Activated CD8-positive, alpha-beta memory T cell treated with anti-CD3 and anti-CD28 coated beads, Interleukin-2, amount 50 U/mL, for 1 hour (primary cell): ENCODE data around the gene RAB4A.
A peak's percentile ranks its signal among the peaks of the same experiment; 100 is the strongest.

Source experiments
- DNase-seq: peaks from one replicate; pipeline ENCODE4 v3.0.0-alpha.2; 2020; ENCODE audit errors: extremely low read depth

RAB4A gene

DNA sequence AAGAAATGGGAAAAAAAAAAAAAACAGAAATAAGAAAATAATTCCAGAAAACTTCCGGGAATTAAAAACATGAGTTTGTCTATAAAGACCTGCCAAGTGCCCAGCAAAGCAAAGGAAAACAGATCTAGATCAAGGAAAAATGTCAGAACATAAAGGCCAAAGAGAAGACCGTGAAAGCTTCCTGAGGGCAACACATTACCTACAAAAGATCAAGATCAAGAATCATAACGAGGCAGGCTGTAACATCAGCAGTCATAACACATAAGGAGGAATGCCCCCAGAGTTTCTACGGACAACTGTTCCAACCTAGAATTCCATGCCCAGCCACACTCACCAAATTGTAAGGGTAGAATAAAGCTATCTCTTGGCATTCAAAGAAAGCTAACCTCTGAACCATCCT, 68.2 kb downstream of the RAB4A start:
- no peak for DNase-seq

DNA sequence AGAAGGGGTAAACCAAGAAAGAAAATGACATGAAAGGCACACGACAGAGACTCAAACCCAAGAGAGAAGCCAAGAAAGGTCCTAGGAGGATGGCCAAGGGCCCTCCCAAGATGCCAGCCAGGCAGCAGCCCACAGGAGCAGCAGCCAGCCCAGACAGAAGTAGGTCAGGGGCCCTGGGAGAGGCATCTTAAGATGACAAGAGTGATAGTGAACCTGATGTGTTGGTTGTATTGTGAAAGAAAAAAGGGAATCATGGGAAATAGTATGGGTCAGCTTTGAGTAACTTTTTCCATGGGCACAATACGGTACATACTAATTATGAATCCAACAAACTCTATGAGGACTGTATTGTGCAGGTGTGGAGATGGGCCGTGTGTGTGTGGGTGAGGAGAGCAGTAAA, 68.6 kb downstream of the RAB4A start:
- DNase-seq: no peak

DNA sequence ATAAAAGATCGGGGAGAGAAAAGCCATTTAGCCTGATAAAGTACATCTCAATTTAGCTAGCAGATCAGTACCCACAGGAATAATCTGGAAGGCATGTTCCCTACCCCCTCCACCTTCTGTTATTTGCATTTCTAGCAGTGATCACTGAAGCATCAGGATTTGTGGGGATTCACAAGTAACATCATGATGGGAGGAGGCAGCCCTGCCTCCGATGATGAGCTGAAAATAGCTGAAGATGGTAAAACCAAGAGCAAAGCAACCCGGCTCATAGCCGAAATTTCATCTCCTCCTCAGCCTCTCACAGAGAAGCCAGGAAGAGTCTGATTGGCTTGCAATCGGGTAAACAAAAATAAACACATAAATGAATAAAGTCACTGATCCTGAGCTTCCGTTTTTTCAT, 69.6 kb downstream of the RAB4A start:
- DNase-seq: no peak

DNA sequence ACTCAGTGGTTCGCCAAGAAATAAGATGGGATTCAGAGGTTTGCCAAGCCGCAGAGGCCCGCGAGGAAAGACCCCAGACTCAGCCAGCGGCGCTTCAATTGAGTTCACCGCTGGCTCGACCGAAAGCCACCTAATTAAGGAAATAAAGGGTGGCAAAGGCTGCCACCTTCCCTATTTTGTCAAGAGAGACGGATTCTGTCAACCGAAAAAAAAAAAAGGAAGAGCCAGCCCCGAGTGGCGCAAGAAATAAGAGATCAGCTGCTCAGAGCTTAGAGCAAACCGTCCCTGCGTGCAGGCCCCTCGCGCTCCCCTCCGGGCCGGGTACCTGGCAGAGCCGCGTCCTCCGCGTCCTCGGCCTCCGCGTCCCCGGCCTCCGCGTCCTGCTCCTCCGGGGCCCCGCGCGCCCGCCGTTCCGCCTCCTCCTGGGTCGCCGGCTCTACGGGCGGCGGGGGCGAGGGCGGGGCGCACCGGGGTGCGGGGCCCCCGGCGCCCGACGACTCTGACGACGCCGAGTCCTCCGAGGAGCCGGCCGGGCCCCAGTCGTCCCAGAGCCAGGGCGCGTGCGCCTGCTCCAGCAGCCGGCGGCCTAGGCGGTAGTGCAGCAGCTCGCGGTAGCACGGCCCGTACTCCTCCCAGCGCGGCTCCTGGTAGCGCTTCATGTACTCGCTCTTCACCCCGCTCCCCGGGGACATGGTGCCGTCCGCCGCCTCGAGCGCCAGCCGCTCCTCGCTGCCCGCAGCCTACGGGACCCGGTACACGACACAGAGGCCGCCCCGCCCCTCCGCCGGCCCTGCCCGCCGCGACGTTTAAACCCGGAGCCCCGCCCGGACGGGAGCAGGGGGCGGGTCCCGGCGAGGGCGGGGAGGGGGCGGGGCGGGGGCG, 71.1 kb downstream of the RAB4A start:
- DNase-seq: peak; percentile 48

DNA sequence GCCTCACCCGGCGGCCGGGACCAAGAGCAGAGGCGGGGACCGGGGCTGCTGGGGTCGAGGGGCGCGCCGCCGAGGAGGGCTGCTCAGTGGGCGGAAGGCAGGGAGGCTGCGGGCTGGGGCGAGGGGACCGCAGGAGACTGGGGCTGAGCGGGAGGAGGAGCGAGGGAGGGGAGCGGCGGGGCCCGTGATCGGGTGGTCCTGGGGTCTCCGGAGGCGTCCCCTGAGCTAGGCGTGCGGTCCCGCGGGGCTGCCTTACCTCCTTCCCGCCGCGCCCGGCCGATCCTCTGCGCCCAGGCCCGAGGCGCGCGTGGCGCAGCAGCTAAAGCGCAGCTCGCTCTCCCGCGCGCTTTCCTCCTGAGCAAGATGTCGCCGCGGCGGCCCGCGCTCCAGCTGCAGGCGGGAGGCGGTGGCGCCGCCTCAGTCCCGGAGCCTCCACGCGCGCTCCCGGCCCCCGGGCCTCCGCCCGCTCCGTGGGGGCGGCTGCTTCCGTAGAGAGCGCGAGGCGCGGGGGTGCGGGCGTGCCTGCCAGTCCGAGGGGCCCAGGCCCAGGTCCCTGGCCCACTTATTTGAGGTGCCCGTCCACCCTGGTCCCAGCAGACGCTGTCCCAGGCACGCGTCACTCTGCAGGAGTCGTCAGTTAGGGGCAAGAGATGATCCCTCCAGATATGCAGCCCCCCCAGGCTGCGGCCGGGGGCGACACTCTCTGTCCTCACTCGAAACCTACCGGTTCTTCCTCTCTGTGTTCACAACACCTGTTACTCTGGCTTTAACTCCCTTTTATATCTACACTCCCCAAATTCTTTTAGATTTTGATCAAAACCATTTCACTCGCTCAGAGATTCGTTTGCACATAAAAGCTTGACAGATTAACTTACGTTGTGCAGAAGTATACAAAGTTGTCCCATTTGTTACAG, 72.0 kb downstream of the RAB4A start, which contains the start of gene CCSAP:
Gene CCSAP (minus strand): TSS at position 392 of the 914 bp plus-strand sequence. CDS start 582 bp downstream, outside the sequence.
- no peak for DNase-seq

DNA sequence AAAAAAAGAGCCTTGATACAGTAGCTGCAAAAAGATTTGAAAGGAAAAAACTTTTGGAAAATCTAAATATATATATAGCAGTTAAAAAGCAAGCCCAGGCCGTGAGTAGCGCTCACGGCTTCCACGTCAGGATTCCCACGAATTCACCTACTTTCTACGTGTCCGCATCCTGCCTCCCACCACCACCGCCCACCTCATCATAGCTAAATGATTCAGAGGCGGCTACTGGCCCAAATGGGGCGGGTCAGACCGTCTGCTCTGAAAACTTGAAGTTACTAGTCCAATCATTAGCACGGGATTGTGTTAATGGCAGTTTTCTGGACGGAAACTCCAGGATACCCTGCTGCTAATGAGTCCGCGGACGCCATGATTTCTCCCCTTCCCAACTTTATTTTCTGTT, 73.2 kb downstream of the RAB4A start:
- no peak for DNase-seq

DNA sequence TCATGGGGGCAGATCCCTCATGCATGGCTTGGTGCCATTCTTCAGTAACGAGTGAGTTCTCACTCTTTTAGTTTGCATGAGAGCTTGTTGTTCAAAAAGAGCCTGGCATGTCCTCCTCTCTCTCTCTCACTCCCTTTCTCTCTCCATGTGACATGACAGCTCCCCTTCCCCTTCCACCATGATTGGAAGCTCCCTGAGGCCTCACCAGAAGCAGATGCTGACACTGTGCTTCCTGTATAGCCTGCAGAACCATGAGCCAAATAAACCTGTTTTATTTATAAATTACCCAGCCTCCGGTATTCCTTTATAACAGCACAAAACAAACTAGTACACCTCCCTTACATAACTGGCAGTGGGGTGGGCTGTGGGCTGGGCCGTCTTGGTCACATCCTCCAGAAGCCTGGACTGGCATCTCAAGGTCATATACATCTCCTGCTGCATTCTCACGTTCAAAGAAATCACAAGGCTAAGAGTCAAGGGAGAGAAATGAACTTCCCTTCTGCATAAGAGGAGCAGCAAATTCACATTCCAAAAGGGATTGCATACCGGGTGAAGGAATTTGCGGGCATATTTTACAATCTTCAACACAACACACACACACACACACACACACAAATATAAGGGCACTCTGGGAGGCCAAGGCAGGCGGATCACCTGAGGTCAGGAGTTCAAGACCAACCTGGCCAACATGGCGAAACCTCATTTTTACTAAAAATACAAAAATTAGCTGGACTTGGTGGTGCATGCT, 74.2 kb downstream of the RAB4A start:
- DNase-seq: no peak

DNA sequence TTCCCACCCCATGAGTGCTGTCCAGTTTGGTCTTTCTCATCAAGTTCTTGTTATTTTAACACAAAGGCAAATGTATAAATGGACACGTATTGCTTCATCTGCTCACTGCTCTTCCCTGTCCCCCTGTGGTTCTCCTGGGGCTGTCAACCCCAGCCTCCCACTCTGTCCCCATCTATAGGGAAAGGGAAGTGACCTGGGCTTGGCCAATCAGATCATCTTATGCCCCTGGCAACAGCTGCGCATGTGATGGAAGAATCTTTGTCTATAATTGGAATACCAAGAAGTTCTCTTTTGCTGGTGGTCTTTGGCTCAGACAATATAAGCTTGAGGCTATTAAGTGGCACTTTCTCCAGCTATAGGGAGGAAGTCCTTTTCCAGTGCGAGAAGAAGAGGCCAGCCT, 76.6 kb downstream of the RAB4A start:
- no peak for DNase-seq

DNA sequence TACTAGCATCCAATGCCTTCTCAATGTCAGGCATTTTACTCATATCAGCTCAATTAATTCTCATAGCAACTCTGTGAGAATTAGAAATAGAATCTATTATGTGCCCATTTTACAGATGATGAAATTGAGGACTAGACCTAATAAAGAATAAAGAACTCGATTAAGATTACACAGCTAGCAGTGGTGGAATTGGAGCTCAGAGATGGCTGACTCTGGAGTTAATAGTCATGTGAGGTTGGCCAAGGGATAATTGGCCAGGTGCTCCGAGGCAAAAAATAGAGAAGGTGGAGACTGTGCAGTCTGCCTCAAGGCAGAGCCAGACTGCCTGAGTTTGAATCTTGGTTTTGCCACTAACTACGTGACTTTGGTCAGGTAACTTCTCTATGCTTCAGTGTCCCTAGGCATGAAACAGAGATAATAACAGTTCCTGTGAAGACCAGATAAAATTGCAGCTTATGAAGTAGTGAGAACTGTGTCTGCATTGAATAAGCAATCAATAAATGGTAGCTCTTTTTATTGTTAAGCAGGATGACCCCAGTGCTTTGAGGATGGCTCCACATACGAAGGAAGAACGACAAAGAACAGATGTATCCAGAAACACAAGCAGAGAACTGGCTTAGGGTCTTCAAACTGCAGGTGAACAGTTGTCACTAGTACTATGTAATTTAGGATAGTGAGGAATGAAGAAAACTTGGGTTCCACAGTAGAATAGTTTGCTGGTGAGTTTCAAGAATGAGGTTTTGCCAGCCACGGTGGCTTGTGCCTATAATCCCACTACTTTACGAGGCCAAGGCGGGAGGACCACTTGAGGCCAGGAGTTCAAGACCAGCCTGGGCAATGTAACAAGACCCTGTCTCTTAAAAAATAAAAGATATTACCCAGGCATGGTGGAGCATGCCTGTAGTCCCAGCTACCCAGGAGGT, 78.8 kb downstream of the RAB4A start:
- no peak for DNase-seq

DNA sequence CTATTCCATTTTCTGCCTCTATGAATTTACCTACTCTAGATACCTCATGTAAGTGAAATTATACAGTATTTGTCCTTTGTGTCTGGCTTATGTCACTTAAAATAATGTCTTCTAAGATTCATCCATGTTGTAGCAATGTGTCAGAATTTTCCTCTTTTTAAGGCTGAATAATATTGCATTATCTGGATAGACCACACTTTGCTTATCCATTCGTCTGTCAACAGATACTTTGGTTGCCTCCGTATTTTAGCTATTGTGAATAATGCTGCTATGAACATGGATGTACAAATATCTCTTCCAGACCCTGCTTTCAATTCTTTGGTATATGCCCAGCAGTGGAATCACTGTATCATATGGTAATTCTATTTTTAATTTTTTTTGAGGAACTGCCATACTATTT, 82.1 kb downstream of the RAB4A start:
- no peak for DNase-seq

DNA sequence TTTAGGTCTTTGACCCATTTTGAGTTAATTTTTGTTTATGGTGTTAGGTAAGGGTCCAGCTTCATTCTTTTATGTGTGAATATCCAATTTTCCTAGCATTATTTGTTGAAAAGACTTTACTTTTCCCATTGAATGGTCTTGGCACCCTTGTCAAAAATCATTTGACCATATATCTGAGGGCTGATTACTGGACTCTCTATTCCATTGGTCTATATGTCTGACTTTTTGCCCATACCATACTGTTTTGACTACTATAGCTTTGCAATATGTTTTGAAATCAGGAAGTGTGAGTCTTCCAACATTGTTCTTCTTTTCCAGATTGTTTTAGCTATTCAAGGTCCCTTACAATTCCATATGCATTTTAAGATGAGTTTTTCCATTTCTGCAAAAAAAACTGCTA, 83.3 kb downstream of the RAB4A start:
- DNase-seq: no peak
